ENCODE data around the gene SBF2.

SBF2 gene

GRCh38 chr11:10204021-10204420 is 90.0 kb downstream of the SBF2 start:
- TF ChIP-seq ZFX (IDR thresholded peaks at IDR 0.05) (no peak), CTCF (conservative IDR thresholded peaks at IDR 0.05) (no peak)
- H3K27ac ChIP-seq = no peak overlapping the region

- H3K27ac ChIP-seq = no peak overlapping the region
- TF ChIP-seq ZFX (IDR thresholded peaks at IDR 0.05) (no peak), CTCF (conservative IDR thresholded peaks at IDR 0.05) (no peak)
Measured at GRCh38 chr11:10201343-10201742, 92.7 kb downstream of the SBF2 start.

- no peak overlapping the region for H3K27ac ChIP-seq
- TF ChIP-seq CTCF (conservative IDR thresholded peaks at IDR 0.05) (no peak), ZFX (IDR thresholded peaks at IDR 0.05) (no peak)
Measured at GRCh38 chr11:10197091-10197490, 96.9 kb downstream of the SBF2 start.

GRCh38 chr11:10192036-10192435 is 102.0 kb downstream of the SBF2 start:
- TF ChIP-seq ZFX (IDR thresholded peaks at IDR 0.05) = no peak
- no peak overlapping the region for H3K27ac ChIP-seq

GRCh38 chr11:10181811-10182210 is 112.2 kb downstream of the SBF2 start:
- TF ChIP-seq CTCF (conservative IDR thresholded peaks at IDR 0.05) (peak; percentile 66), ZFX (IDR thresholded peaks at IDR 0.05) (no peak)
- no peak overlapping the region for H3K27ac ChIP-seq

GRCh38 chr11:10164621-10165020 is 129.4 kb downstream of the SBF2 start:
- no peak overlapping the region for H3K27ac ChIP-seq
- TF ChIP-seq CTCF (conservative IDR thresholded peaks at IDR 0.05) (no peak), ZFX (IDR thresholded peaks at IDR 0.05) (no peak)

- no peak overlapping the region for H3K27ac ChIP-seq
- TF ChIP-seq CTCF (conservative IDR thresholded peaks at IDR 0.05) = no peak
- TF ChIP-seq ZFX (IDR thresholded peaks at IDR 0.05) = no peak
Measured at GRCh38 chr11:10162222-10162621, 131.8 kb downstream of the SBF2 start.

GRCh38 chr11:10160350-10160749 is 133.7 kb downstream of the SBF2 start:
- TF ChIP-seq ZFX (IDR thresholded peaks at IDR 0.05) = no peak
- TF ChIP-seq CTCF (conservative IDR thresholded peaks at IDR 0.05) = no peak
- H3K27ac ChIP-seq = no peak overlapping the region

Measured in C4-2B (cell line).